ENCODE results near the gene OGFOD2.

DNA sequence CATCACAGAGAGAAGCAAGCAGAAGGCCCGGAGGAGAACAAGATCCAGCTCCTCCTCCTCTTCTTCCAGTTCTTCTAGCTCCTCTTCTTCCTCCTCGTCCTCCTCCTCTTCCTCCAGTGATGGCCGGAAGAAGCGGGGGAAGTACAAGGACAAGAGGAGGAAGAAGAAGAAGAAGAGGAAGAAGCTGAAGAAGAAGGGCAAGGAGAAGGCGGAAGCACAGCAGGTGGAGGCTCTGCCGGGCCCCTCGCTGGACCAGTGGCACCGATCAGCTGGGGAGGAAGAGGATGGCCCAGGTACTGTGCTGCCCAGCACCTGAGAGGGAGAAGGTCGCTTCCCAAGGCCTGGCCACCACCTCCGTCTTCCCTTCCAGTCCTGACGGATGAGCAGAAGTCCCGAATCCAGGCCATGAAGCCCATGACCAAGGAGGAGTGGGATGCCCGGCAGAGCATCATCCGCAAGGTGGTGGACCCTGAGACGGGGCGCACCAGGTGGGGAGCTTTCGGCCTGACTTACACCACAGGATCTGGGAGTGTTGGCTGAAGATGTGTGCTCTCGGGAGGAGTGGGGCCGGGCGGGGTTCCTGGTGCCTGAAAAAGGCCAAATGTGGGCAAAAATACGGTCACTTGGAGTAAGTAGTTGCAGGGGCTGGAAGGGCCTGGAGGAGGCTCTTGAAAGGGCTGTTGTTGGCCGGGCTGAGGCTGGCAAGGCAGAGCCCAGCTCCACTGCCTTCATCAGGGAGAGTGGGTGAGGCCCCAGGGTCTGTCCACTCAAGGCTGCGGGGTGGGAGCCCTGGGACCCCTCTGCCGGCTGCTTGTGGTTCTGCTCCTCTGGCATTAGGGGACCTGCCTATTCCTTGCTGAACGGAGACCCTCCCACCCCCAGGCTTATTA lies 6.8 kb downstream of the OGFOD2 start:
- TF ChIP-seq, protein P1, sequence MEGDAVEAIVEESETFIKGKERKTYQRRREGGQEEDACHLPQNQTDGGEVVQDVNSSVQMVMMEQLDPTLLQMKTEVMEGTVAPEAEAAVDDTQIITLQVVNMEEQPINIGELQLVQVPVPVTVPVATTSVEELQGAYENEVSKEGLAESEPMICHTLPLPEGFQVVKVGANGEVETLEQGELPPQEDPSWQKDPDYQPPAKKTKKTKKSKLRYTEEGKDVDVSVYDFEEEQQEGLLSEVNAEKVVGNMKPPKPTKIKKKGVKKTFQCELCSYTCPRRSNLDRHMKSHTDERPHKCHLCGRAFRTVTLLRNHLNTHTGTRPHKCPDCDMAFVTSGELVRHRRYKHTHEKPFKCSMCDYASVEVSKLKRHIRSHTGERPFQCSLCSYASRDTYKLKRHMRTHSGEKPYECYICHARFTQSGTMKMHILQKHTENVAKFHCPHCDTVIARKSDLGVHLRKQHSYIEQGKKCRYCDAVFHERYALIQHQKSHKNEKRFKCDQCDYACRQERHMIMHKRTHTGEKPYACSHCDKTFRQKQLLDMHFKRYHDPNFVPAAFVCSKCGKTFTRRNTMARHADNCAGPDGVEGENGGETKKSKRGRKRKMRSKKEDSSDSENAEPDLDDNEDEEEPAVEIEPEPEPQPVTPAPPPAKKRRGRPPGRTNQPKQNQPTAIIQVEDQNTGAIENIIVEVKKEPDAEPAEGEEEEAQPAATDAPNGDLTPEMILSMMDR (IDR thresholded peaks at IDR 0.05), result no peak
- TF ChIP-seq POLR2A (IDR thresholded peaks at IDR 0.05), result no peak

Data from heart left ventricle (tissue), 13 donors.